H1 (cell line): ENCODE data around the gene DSCAM.

Source experiments
- EP300 ChIP-seq, 2 experiments: IDR thresholded peaks; 1 replicate in 1 of 2; 2 replicates in 1 of 2; pipeline ENCODE4 v1.6.1; 2011 to 2012; ENCODE audit warnings: low read depth in 2 of 2, low read length in 2 of 2, mild to moderate bottlenecking in 2 of 2, borderline replicate concordance in 1 of 2, inconsistent platforms in 1 of 2, moderate library complexity in 1 of 2
- RAD21 ChIP-seq, 2 experiments: IDR thresholded peaks in 1 of 2; conservative IDR thresholded peaks in 1 of 2; 2 replicates each; pipeline ENCODE4 v1.6.1; 2011; ENCODE audit warnings: low read depth in 2 of 2, low read length in 2 of 2, improper control_type of control experiment in 1 of 2, inconsistent platforms in 1 of 2, mild to moderate bottlenecking in 1 of 2, moderate library complexity in 1 of 2

GRCh38 chr21:40016667-40017066 lies 830.3 kb downstream of the DSCAM start:
- TF ChIP-seq RAD21 (IDR thresholded peaks at IDR 0.05 in 1 of 2, conservative IDR thresholded peaks at IDR 0.05 in 1 of 2; ENCODE audit: low read depth in 2 of 2, low read length in 2 of 2) (no peak), EP300 (IDR thresholded peaks at IDR 0.05; ENCODE audit: borderline replicate concordance in 1 of 2, low read depth in 2 of 2, low read length in 2 of 2) (no peak)
